Measurements from ENCODE around the gene NUP42.

- TF ChIP-seq, protein P1, sequence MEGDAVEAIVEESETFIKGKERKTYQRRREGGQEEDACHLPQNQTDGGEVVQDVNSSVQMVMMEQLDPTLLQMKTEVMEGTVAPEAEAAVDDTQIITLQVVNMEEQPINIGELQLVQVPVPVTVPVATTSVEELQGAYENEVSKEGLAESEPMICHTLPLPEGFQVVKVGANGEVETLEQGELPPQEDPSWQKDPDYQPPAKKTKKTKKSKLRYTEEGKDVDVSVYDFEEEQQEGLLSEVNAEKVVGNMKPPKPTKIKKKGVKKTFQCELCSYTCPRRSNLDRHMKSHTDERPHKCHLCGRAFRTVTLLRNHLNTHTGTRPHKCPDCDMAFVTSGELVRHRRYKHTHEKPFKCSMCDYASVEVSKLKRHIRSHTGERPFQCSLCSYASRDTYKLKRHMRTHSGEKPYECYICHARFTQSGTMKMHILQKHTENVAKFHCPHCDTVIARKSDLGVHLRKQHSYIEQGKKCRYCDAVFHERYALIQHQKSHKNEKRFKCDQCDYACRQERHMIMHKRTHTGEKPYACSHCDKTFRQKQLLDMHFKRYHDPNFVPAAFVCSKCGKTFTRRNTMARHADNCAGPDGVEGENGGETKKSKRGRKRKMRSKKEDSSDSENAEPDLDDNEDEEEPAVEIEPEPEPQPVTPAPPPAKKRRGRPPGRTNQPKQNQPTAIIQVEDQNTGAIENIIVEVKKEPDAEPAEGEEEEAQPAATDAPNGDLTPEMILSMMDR (IDR thresholded peaks at IDR 0.05) = no peak
- TF ChIP-seq EP300 (IDR thresholded peaks at IDR 0.05) = no peak
Observed at GRCh38 chr7:23226844-23227450, 45.1 kb downstream of the NUP42 start.

All from esophagus muscularis mucosa (tissue), 3 donors.